HEK293 (cell line): ENCODE measurements around the gene SAMD4B.

Experiments
- FEZF1 ChIP-seq: fragments of 450-650 bp; formaldehyde crosslinking; IDR thresholded peaks from 2 replicates; pipeline ENCODE4 v1.5.1; 2016; ENCODE audit warnings: missing biosample characterization, missing genetic modification characterization
- TCF7L2 ChIP-seq: IDR thresholded peaks from 2 replicates; pipeline ENCODE4 v1.6.1; 2011; ENCODE audit warnings: low read depth, mild to moderate bottlenecking, inconsistent platforms, low read length, moderate library complexity, borderline replicate concordance
- ZFP3 ChIP-seq: fragments of 450-650 bp; formaldehyde crosslinking; IDR thresholded peaks from 2 replicates; pipeline ENCODE4 v1.5.1; 2016; ENCODE audit warnings: low read depth, missing biosample characterization, missing genetic modification characterization
- ZNF398 ChIP-seq: fragments of 450-650 bp; formaldehyde crosslinking; IDR thresholded peaks from 2 replicates; pipeline ENCODE4 v1.5.1; 2017; ENCODE audit warnings: missing biosample characterization, missing genetic modification characterization
- ZNF518A ChIP-seq: fragments of 450-650 bp; formaldehyde crosslinking; conservative IDR thresholded peaks from 2 replicates; pipeline ENCODE4 v1.5.1; 2016; ENCODE audit warnings: low read depth, missing biosample characterization, missing genetic modification characterization
- ZNF560 ChIP-seq: fragments of 450-650 bp; formaldehyde crosslinking; IDR thresholded peaks from 2 replicates; pipeline ENCODE4 v1.5.1; 2017; ENCODE audit warnings: missing biosample characterization, missing genetic modification characterization, borderline replicate concordance

GRCh38 chr19:39345956-39346355, 3.7 kb downstream of the SAMD4B start:
- TF ChIP-seq ZNF560 (no peak), ZNF518A (tag by site-specific recombination) (no peak), ZNF398 (tag by site-specific recombination) (no peak), FEZF1 (no peak), ZFP3 (tag by site-specific recombination) (no peak), TCF7L2 (no peak)
